Neuronal stem cell (in vitro differentiated cells): ENCODE data around the gene PEX5L.
"Not testable (repeated sequence)": the region's sequence is repeated elsewhere in the genome, so short reads cannot be mapped to it uniquely, and the experiment has no call there.

Source experiments
- DNase-seq: peaks from one replicate; pipeline ENCODE4 v3.0.0-alpha.2; 2013; ENCODE audit warnings: low spot score
- H2AFZ ChIP-seq: one replicate; pipeline ENCODE4 v1.6.1; 2013; ENCODE audit warnings: mild to moderate bottlenecking, low read length, inconsistent platforms
- H2AK5ac ChIP-seq: 2 replicates; pipeline ENCODE4 v1.6.1; 2013; ENCODE audit warnings: low read depth, mild to moderate bottlenecking, inconsistent platforms, low read length, moderate library complexity, mixed read lengths
- H2BK120ac ChIP-seq: 2 replicates; pipeline ENCODE4 v1.6.1; 2013; ENCODE audit warnings: low read depth, mild to moderate bottlenecking, inconsistent platforms, low read length, moderate library complexity, mixed read lengths
- H2BK12ac ChIP-seq: one replicate; pipeline ENCODE4 v1.6.1; 2013; ENCODE audit warnings: low read length, inconsistent platforms
- H2BK15ac ChIP-seq: 2 replicates; pipeline ENCODE4 v1.6.1; 2013; ENCODE audit warnings: mild to moderate bottlenecking, low read length, inconsistent platforms, mixed read lengths
- H2BK5ac ChIP-seq: one replicate; pipeline ENCODE4 v1.6.1; 2013; ENCODE audit warnings: inconsistent platforms, mild to moderate bottlenecking, low read length, moderate library complexity
- H3K14ac ChIP-seq: one replicate; pipeline ENCODE4 v1.6.1; 2013; ENCODE audit warnings: low read length, inconsistent platforms
- H3K18ac ChIP-seq: 2 replicates; pipeline ENCODE4 v1.6.1; 2013; ENCODE audit warnings: low read length, inconsistent platforms
- H3K23ac ChIP-seq: 2 replicates; pipeline ENCODE4 v1.6.1; 2013; ENCODE audit warnings: low read depth, mild to moderate bottlenecking, mixed read lengths, low read length, inconsistent platforms; ENCODE audit not compliant: poor library complexity
- H3K27ac ChIP-seq: replicated peaks from 3 replicates; pipeline ENCODE4 v1.5.1; 2013; ENCODE audit warnings: low read length, inconsistent platforms
- H3K27me3 ChIP-seq, 3 experiments: 2 replicates each; pipeline ENCODE4 v1.6.1; 2013; ENCODE audit warnings: low read length in 3 of 3, mild to moderate bottlenecking in 2 of 3, inconsistent platforms in 1 of 3, low read depth in 1 of 3, mixed read lengths in 1 of 3, moderate library complexity in 1 of 3; ENCODE audit not compliant: control insufficient read depth in 3 of 3, insufficient read depth in 3 of 3
- H3K36me3 ChIP-seq, 2 donors: replicated peaks in 1 of 2; 2 replicates each; pipeline ENCODE4 v1.6.1; 2013; ENCODE audit warnings: low read length in 2 of 2; ENCODE audit not compliant: control insufficient read depth in 2 of 2, insufficient read depth in 2 of 2
- H3K4ac ChIP-seq: 2 replicates; pipeline ENCODE4 v1.6.1; 2013; ENCODE audit warnings: inconsistent platforms, mild to moderate bottlenecking, low read length, moderate library complexity
- H3K4me1 ChIP-seq, 2 donors: 1 replicate in 1 of 2; 2 replicates in 1 of 2; pipeline ENCODE4 v1.6.1; 2013; ENCODE audit warnings: low read length in 2 of 2, low read depth in 1 of 2; ENCODE audit not compliant: control insufficient read depth in 2 of 2, insufficient read depth in 1 of 2
- H3K4me2 ChIP-seq: one replicate; pipeline ENCODE4 v1.6.1; 2013; ENCODE audit warnings: mild to moderate bottlenecking, low read length, inconsistent platforms; ENCODE audit not compliant: insufficient read depth, poor library complexity, severe bottlenecking
- H3K4me3 ChIP-seq, 2 donors: 2 replicates each; pipeline ENCODE4 v1.5.1; 2013; ENCODE audit warnings: low read length in 2 of 2, mild to moderate bottlenecking in 2 of 2, inconsistent platforms in 1 of 2, moderate library complexity in 1 of 2
- H3K79me1 ChIP-seq: one replicate; pipeline ENCODE4 v1.6.1; 2013; ENCODE audit warnings: low read depth, mild to moderate bottlenecking, inconsistent platforms, low read length, moderate library complexity
- H3K9ac ChIP-seq: one replicate; pipeline ENCODE4 v1.6.1; 2013; ENCODE audit warnings: mild to moderate bottlenecking, low read depth, low read length, inconsistent platforms; ENCODE audit not compliant: poor library complexity
- H3K9me3 ChIP-seq, 2 donors: replicated peaks in 1 of 2; 2 replicates each; pipeline versions ENCODE3 to v1.6.1; 2013; ENCODE audit warnings: low read length in 2 of 2, mild to moderate bottlenecking in 2 of 2, inconsistent platforms in 1 of 2, low read depth in 1 of 2, mixed read lengths in 1 of 2, moderate library complexity in 1 of 2; ENCODE audit not compliant: control insufficient read depth in 2 of 2, insufficient read depth in 1 of 2
- H4K8ac ChIP-seq: one replicate; pipeline ENCODE4 v1.6.1; 2013; ENCODE audit warnings: low read depth, mild to moderate bottlenecking, inconsistent platforms, low read length, moderate library complexity
- H4K91ac ChIP-seq: one replicate; pipeline ENCODE4 v1.6.1; 2013; ENCODE audit warnings: low read length, low read depth, mild to moderate bottlenecking, inconsistent platforms; ENCODE audit not compliant: poor library complexity
- WGBS, 2 donors: extraction: QIAGEN DNeasy Blood & Tissue Kit; methylation state at CpG; one replicate each; pipeline ENCODE4 v1.1.7; 2013; ENCODE audit warnings: missing lambda C conversion rate in 2 of 2, mixed read lengths in 1 of 2; ENCODE audit not compliant: insufficient read length in 2 of 2, insufficient replicate concordance in 1 of 2; ENCODE audit errors: extremely low coverage in 2 of 2; 5-methylcytosine and 5-hydroxymethylcytosine counted together

The PEX5L gene

GRCh38 chr3:180059356-180059755, 22.6 kb upstream of the PEX5L start:
- Histone ChIP-seq H4K91ac (no peak overlapping the region), H3K23ac (no peak overlapping the region), H3K4me1 (no peaks in the 10 kb centered on the region), H3K79me1 (no peaks in the 10 kb centered on the region), H3K4ac (no peak overlapping the region), H2BK15ac (no peak overlapping the region), H3K14ac (no peak overlapping the region), H2BK120ac (no peak overlapping the region), H3K27me3 (no peaks in the 10 kb centered on the region), H2BK5ac (no peak overlapping the region), H3K9ac (no peak overlapping the region), H2BK12ac (no peak overlapping the region), H3K9me3 (no peaks in the 10 kb centered on the region), H2AK5ac (no peak overlapping the region), H3K36me3 (no peaks in the 10 kb centered on the region), H3K4me3 (no peak overlapping the region), H2AFZ (no peak overlapping the region), H3K27ac (no peak overlapping the region), H3K18ac (no peak overlapping the region), H3K4me2 (no peak overlapping the region), H4K8ac (no peak overlapping the region)
- no peak for DNase-seq

- Histone ChIP-seq H3K27me3 (no peaks in the 10 kb centered on the region), H4K8ac (no peak overlapping the region), H3K4ac (no peak overlapping the region), H3K9ac (no peak overlapping the region), H3K23ac (no peak overlapping the region), H3K79me1 (no peaks in the 10 kb centered on the region), H2BK5ac (no peak overlapping the region), H3K4me1 (no peaks in the 10 kb centered on the region), H2AK5ac (no peak overlapping the region), H2BK120ac (no peak overlapping the region), H2BK12ac (no peak overlapping the region), H3K18ac (no peak overlapping the region), H3K9me3 (no peaks in the 10 kb centered on the region), H4K91ac (no peak overlapping the region), H3K4me2 (no peak overlapping the region), H3K14ac (no peak overlapping the region), H3K4me3 (no peak overlapping the region), H3K36me3 (no peaks in the 10 kb centered on the region), H2AFZ (no peak overlapping the region), H3K27ac (no peak overlapping the region), H2BK15ac (no peak overlapping the region)
- no peak for DNase-seq
These were observed 21.5 kb upstream of the PEX5L start for GRCh38 chr3:180058238-180058637.

- H2BK120ac ChIP-seq, H3K4me1 ChIP-seq, H3K18ac ChIP-seq, H3K23ac ChIP-seq, H3K36me3 ChIP-seq, H2BK15ac ChIP-seq, DNase-seq, H2AK5ac ChIP-seq, H3K79me1 ChIP-seq, H2AFZ ChIP-seq, H4K8ac ChIP-seq, H3K4me3 ChIP-seq, H3K9me3 ChIP-seq, H3K27me3 ChIP-seq, H3K14ac ChIP-seq, H3K4ac ChIP-seq, H4K91ac ChIP-seq, H2BK12ac ChIP-seq, H3K9ac ChIP-seq, H3K27ac ChIP-seq, H2BK5ac ChIP-seq, H3K4me2 ChIP-seq: not testable (repeated sequence)
- WGBS, 2 donors = no CpG with 5 or more reads among the region's 3 CpGs
These were observed 18.9 kb upstream of the PEX5L start for GRCh38 chr3:180055656-180056055.

- H3K4ac ChIP-seq = no peak overlapping the region
- no peaks in the 10 kb centered on the region for H3K79me1 ChIP-seq
- H2BK5ac ChIP-seq = no peak overlapping the region
- H3K9ac ChIP-seq = no peak overlapping the region
- no peak overlapping the region for H3K18ac ChIP-seq
- no peak overlapping the region for H2AK5ac ChIP-seq
- H3K23ac ChIP-seq = no peak overlapping the region
- no peak overlapping the region for H3K27ac ChIP-seq
- no peak overlapping the region for H4K91ac ChIP-seq
- no peaks in the 10 kb centered on the region for H3K9me3 ChIP-seq
- no peak overlapping the region for H3K4me3 ChIP-seq
- no peak overlapping the region for H4K8ac ChIP-seq
- WGBS, 2 donors = no CpG with 5 or more reads among the region's 9 CpGs
- H3K27me3 ChIP-seq = no peaks in the 10 kb centered on the region
- H3K14ac ChIP-seq = no peak overlapping the region
- no peak overlapping the region for H2BK15ac ChIP-seq
- no peak overlapping the region for H2BK120ac ChIP-seq
- DNase-seq = no peak
- no peak overlapping the region for H3K4me2 ChIP-seq
- H2AFZ ChIP-seq = no peak overlapping the region
- H3K4me1 ChIP-seq = no peaks in the 10 kb centered on the region
- H2BK12ac ChIP-seq = no peak overlapping the region
- H3K36me3 ChIP-seq = no peaks in the 10 kb centered on the region
These were observed 12.7 kb upstream of the PEX5L start for GRCh38 chr3:180049391-180049790.
